Urinary bladder (tissue), 4 donors: ENCODE measurements around the gene LMX1B. TPM values are rescaled to one million over a fixed set of nuclear protein-coding genes. Genes with fewer than 3 reads are reported as not detected.

ENCODE experiments used
- DNase-seq: peaks from one replicate; pipeline ENCODE4 v3.0.0-alpha.2; 2015; ENCODE audit errors: extremely low spot score
- H3K27ac ChIP-seq: one replicate; pipeline ENCODE4 v1.5.1; 2013; ENCODE audit warnings: low read depth, mild to moderate bottlenecking, moderate library complexity
- H3K36me3 ChIP-seq: one replicate; pipeline ENCODE4 v1.6.1; 2013; ENCODE audit warnings: mild to moderate bottlenecking, moderate library complexity; ENCODE audit not compliant: insufficient read depth
- H3K4me1 ChIP-seq: one replicate; pipeline ENCODE4 v1.6.1; 2013; ENCODE audit warnings: mild to moderate bottlenecking, moderate library complexity; ENCODE audit not compliant: insufficient read depth
- H3K4me3 ChIP-seq: one replicate; pipeline ENCODE4 v1.5.1; 2013; ENCODE audit warnings: low read depth, low read length
- WGBS: extraction: QIAGEN DNeasy Blood & Tissue Kit; methylation state at CpG from one replicate; pipeline ENCODE4 v1.1.7; 2013; 5-methylcytosine and 5-hydroxymethylcytosine counted together
- polyA plus RNA-seq: library from polyadenylated mRNA; stranded (reverse); fragments of 200-250 nt; gene quantifications from one replicate; pipeline ENCODE4 v1.2.3, GENCODE V29; 2013
- total RNA-seq: library from RNA; depleted of rRNA; stranded (reverse); fragments of >200 nt; gene quantifications from one replicate; pipeline ENCODE4 v1.2.3, GENCODE V29; 2014
- donor health status: healthy with polysubstance abuse.
- donor health status: healthy.

The LMX1B gene
- total and polyA plus RNA-seq, 2 donors: 0.04 TPM; not detected in 1

GRCh38 chr9:126743041-126743440 is 129.3 kb downstream of the LMX1B start:
- no peak overlapping the region for H3K4me3 ChIP-seq
- no peaks in the 10 kb centered on the region for H3K4me1 ChIP-seq
- H3K27ac ChIP-seq: no peak overlapping the region
- no peak for DNase-seq
- no peaks in the 10 kb centered on the region for H3K36me3 ChIP-seq
- 42% methylated on average over 5 of the region's 5 CpGs for WGBS

GRCh38 chr9:126745574-126746411 is 132.1 kb downstream of the LMX1B start:
- H3K4me1 ChIP-seq: no peaks in the 10 kb centered on the region

More at GRCh38 chr9:126745574-126746411, 132.1 kb downstream of the LMX1B start:
- Histone ChIP-seq H3K27ac (no peak overlapping the region), H3K4me3 (no peak overlapping the region), H3K36me3 (no peaks in the 10 kb centered on the region)
- no peak for DNase-seq
- 37% methylated on average over 10 of the region's 10 CpGs for WGBS

Other genes starting within 250 kb of the LMX1B start
- gene ZBTB43, start 191.1 kb downstream of the LMX1B start, total RNA-seq: 11.2 TPM
- 16.8 TPM for gene ZBTB43, start 191.1 kb downstream of the LMX1B start, polyA plus RNA-seq
- gene ZBTB34, start 246.7 kb downstream of the LMX1B start, total RNA-seq: 24.7 TPM
- gene ZBTB34, start 246.7 kb downstream of the LMX1B start, polyA plus RNA-seq: 4.3 TPM